GM19099 (cell line): ENCODE data around the gene PRKAA1.

Experiments used
- POLR2A ChIP-seq: IDR thresholded peaks from 3 replicates; pipeline ENCODE4 v1.6.1; 2011; ENCODE audit warnings: low read depth; ENCODE audit not compliant: insufficient read length; ENCODE audit errors: extremely low read depth

Gene PRKAA1

GRCh38 chr5:40828690-40829661 is 30.8 kb upstream of the PRKAA1 start:
- peak; percentile 9 for TF ChIP-seq POLR2A

GRCh38 chr5:40828021-40828631 is 30.0 kb upstream of the PRKAA1 start:
- TF ChIP-seq POLR2A: peak; percentile 16

DNA sequence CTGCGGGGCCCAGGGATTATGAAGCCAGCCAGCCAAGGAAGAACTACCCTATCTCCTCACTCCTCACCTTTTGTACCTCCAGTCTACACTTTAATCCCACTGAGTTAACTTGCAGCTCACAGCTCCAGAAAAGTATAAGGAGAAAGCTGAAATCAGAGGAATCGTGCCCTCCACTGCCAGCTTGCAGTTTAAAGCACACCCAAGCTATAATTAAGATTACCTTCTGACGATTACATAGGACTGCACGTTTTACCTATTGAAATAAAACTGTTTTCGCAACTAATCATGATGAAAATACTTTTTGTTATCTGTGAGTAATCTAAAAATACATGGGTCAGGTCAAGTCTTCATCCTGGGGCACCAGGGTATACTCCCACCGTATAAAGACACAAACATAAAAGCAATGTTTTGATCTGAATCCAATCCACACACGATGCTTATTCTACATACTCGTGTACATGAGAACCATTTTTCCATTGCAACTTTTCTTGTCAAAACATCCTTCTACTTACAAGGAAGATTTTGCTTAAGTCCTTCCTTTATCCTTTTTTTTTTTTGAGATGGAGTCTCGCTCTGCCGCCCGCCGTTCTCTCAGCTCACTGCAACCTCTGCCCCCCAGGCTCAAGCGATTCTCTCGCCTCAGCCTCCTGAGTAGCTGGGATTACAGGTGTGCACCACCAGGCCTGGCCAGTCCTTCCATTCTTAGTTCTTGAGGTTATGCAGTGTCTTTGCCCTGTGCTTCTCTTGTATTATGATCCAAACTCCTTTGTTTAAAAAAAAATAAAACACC is 29.2 kb upstream of the PRKAA1 start:
- no peak for TF ChIP-seq POLR2A

DNA sequence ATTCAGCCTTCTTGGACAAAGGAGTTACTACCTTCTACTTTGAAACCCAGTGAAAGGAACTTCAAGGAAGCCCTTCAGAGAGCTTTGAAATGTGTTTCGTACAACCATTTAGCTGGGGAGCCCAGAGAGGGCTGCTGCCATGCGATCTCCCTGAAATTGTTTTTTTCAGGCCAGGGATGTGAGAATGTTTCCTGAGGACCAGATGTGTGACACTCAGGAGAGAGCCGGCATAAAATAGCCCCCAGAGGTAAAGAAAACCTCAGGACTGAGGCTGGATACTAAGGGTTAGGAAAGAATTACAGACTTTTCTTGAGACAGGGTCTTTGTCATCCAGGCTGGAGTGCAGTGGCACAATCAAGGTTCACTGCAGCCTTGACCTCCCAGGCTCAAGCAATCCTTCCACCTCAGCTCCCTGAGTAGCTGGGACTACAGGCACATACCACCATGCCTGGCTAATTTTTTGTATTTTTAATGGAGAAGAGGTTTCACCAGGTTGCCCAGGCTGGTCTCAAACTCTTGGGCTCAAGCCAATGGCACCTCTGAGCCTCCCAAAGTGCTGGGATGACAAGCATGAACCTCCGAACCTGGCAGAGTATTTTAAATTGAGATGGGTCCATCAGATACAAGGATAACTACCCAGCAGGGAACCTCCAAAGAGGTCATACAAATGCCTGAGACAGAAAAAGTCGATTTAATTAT is 28.5 kb upstream of the PRKAA1 start:
- no peak for TF ChIP-seq POLR2A

- TF ChIP-seq POLR2A: no peak
Observed at GRCh38 chr5:40823459-40823858, 25.3 kb upstream of the PRKAA1 start.

DNA sequence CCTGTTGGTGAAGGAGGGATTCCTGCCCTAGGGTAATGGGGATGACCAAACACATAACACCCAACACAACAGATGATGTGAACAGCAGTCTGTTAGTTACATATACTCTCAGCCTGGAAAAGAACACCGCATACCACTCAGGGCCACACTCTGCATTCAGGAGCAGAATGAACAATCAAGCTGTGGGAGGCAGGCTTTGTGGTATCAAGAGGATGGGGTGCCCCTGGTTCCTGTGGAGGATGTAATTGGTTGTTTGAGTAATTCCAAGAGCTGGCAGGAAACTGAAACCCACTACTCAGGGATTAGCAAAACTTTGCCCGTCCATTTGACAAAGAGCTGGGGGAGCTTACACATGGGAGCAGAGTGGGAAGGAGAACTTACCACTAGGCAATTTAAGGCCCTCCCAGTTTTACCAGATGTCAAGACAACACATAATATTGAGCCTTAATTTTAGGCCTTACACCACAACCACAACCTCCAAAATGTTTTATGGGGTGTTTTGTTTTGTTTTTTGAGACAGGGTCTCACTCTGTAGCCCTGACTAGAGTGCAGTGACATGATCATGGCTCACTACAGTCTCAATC is 15.6 kb upstream of the PRKAA1 start:
- TF ChIP-seq POLR2A: no peak

DNA sequence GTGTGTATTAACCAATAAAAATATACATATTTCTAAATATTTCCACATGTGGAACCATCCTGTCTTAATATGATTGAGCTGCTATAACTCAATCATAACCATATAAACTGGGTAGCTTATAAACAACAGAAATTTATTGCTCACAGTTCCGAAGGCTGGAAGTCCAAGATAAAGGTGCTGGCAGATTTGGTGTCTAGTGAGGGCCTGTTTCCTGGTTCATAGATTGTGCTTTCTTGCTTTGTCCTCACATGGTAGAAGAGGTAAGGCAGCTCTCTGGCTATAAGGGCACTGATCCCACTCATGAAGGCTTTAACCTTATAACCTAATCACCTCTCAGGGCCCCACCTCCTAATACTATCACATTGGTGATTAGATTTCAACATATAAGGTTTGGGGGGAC is 14.0 kb upstream of the PRKAA1 start:
- no peak for TF ChIP-seq POLR2A

DNA sequence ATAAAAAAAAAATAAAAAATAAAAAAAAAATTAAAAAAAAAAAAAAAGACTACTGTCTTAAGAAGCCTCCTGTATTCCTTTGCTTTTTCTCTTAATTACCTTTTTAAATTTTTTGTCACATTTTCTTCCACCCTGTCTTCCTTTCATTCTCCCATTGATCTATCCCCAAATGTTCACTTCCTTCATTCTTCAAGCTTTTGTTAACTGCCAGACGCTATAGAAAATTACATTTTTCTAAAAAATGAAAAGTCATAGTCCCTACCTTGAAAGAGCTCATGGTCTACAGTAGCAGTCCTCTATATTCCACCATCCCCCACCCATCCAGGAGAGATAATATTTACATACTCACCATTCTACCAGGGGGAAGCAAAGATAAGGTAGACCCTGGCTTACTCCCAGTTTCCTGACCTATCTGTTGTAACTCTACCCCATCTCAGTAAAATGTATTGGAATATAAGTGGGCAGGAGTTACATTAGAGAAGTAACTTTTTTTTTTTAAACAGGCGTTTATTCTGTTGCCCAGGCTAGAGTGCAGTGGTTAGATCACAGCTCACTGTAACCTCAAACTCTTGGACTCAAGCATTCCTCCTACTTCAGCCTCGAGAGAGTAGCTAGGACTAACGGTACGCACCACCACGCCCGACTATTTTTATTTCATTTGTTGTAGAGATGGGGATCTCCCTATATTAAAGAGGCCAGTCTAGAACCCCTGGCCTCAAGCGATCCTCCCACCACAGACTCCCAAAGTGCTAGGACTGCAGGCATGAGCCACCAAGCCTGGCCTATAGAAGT is 3.8 kb upstream of the PRKAA1 start:
- TF ChIP-seq POLR2A: no peak

GRCh38 chr5:40799258-40799657 is 1.1 kb upstream of the PRKAA1 start:
- TF ChIP-seq POLR2A: no peak

DNA sequence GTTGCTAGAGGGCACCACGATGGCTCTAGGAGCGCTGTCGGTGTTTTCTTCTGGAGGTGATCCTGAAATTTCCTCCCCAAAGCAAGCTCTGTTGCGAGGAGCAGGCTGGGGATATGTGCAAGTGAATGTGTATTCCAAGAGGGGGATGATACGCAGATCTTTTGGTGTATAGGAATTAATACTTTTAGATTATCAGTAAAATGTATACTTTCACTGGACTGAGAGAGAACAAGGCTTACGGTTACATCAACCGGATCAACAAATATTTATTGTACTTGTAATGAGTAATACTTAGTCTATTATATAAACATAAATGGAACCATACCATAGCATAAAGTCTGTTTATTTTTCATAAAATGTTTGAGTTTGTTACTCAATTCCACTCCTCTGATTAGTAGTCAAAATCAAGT is 632 bp upstream of the PRKAA1 start:
- no peak for TF ChIP-seq POLR2A

DNA sequence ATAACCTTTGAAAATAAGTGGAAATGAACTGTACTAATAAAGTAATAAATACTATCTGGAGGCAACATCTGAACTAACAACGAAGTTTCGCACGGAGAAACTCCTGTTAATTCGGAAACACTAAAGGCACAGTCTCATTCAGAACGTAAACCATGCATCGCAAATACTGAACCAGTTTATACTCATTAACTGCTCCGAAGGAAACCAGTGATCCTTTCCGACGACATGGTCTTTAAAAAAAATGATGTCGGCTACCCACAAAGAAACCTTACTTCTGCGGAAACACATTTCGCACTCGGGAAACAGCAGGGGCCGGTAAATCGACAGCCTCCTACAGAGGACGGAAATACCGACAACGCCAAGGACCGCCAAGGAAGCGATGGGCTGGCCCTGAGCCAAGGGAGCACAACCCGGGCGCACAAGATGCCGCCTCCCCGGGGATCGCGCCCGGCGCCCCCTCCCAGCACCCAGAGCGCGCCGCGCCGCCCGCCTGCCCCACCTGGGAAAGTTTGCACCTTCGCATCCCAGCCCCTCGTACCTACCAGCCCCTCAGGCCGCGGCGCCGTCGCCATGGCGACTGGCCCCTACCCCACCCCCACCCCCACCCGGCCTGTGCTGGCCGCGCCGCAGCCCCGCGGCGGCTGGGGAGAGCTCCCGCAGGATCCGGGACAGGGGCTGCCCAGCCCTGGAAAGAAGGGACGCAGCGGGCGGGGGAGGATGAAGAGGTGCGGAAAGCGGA is 732 bp downstream of the PRKAA1 start:
- no peak for TF ChIP-seq POLR2A

- no peak for TF ChIP-seq POLR2A
Observed at GRCh38 chr5:40796487-40796889, 1.7 kb downstream of the PRKAA1 start.

DNA sequence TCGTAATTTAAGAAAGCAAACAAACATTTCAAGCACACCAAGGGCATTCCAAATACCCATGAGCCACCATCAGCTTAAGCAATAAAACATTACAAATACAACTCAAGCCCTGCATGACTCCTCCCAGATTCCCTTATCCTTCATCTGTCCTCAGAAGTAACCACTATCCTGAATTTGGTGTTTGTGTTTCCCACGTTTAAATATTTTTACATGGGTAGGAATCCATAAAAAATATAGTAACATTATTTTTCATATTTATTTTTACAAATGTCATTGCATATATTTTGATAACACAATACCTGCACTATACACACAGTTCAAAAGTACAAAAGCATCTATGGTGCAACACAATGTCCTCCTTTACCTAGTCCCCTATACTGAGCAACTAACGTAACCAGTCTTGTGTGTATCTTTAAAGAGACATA is 6.4 kb downstream of the PRKAA1 start:
- no peak for TF ChIP-seq POLR2A
